K562 (cell line): ENCODE results near the gene BCAS1. TPM values are rescaled to one million over a fixed set of nuclear protein-coding genes. Genes with fewer than 3 reads are reported as not detected.

Source experiments
- ATAC-seq: fragments of 200-7000 bp; cut with Tn5 transposase; 3 replicates; pipeline ENCODE4 v1.9.1; 2020; ENCODE audit warnings: moderate library complexity
- BruUV-seq: library from RNA; stranded (reverse); fragments of 400-500 nt; replicated peaks from 2 replicates; lab custom pipeline; 2021; lab: Mats Ljungman, UMichigan
- CTCF ChIA-PET: fragments of 300-600 bp; formaldehyde crosslinking; extraction: SDS; loops from one replicate; lab custom pipeline; 2021; ENCODE audit warnings: low intra/inter-chr PET ratio; lab: Yijun Ruan, JAX
- POLR2A ChIA-PET: fragments of 300-600, 350-650 bp; sonication (Branson Sonifier 250); formaldehyde crosslinking; extraction: SDS; loops from one replicate; lab custom pipeline; 2021; ENCODE audit warnings: antibody characterized with exemption, inconsistent platforms; lab: Yijun Ruan, JAX
- DNase-seq, 4 experiments: peaks; one replicate each; pipeline versions ENCODE4 v3.0.0 to v3.0.0-alpha.2; 2011 to 2018; ENCODE audit warnings: low spot score in 3 of 4, mixed read lengths in 3 of 4; ENCODE audit errors: extremely low read depth in 1 of 4
- FAIRE-seq: peaks from 2 replicates; lab custom pipeline; 2011; peaks lifted over from hg19 to GRCh38; lab: Jason Lieb, UNC
- H2AFZ ChIP-seq: 2 replicates; pipeline ENCODE4 v1.6.0; 2011; ENCODE audit warnings: low read depth, low read length, control low read depth, inconsistent platforms
- H3K27ac ChIP-seq: fragments of 200-600 bp; 3 replicates; pipeline ENCODE4 v1.8.0; 2011; ENCODE audit warnings: low read depth, mild to moderate bottlenecking, control low read depth, inconsistent platforms, low read length, moderate library complexity, mixed read lengths; ENCODE audit errors: extremely low read depth
- H3K27me3 ChIP-seq, 2 experiments: fragments of 300-600 bp in 1 of 2; 2 replicates in 1 of 2; 3 replicates in 1 of 2; pipeline versions ENCODE4 v1.6.0 to v1.8.0; 2011; ENCODE audit warnings: inconsistent platforms in 2 of 2, low read length in 2 of 2, mild to moderate bottlenecking in 1 of 2, mixed read lengths in 1 of 2, moderate library complexity in 1 of 2; ENCODE audit not compliant: control insufficient read depth in 2 of 2, insufficient read depth in 2 of 2
- H3K36me3 ChIP-seq: fragments of 300-600 bp; 3 replicates; pipeline ENCODE4 v1.8.0; 2011; ENCODE audit warnings: mild to moderate bottlenecking, low read length, inconsistent platforms; ENCODE audit not compliant: control insufficient read depth, insufficient read depth
- H3K4me1 ChIP-seq, 2 experiments: fragments of 200-600 bp in 1 of 2; replicated peaks in 1 of 2; 2 replicates in 1 of 2; 3 replicates in 1 of 2; pipeline versions ENCODE4 v1.5.1 to v1.8.0; 2011; ENCODE audit warnings: inconsistent platforms in 2 of 2, low read length in 2 of 2, mild to moderate bottlenecking in 1 of 2, mixed read lengths in 1 of 2, moderate library complexity in 1 of 2; ENCODE audit not compliant: control insufficient read depth in 2 of 2, insufficient read depth in 2 of 2
- H3K4me2 ChIP-seq: 2 replicates; pipeline ENCODE4 v1.6.1; 2011; ENCODE audit warnings: low read length, control low read depth, inconsistent platforms, mixed read lengths; ENCODE audit not compliant: insufficient read depth
- H3K4me3 ChIP-seq: fragments of 200-600 bp; sonication (generic), shearing (Covaris generic); 2 replicates; pipeline ENCODE4 v1.5.1; 2016; ENCODE audit warnings: control low read depth, inconsistent platforms
- H3K79me2 ChIP-seq: fragments of 200-600 bp; 3 replicates; pipeline ENCODE4 v1.8.0; 2011; ENCODE audit warnings: low read length, inconsistent platforms; ENCODE audit not compliant: control insufficient read depth, insufficient read depth
- H3K9ac ChIP-seq, 2 experiments: 2 replicates each; pipeline versions ENCODE4 v1.6.0 to v1.6.1; 2011; ENCODE audit warnings: low read depth in 2 of 2, low read length in 2 of 2, control low read depth in 1 of 2, inconsistent platforms in 1 of 2, mild to moderate bottlenecking in 1 of 2, mixed read lengths in 1 of 2; ENCODE audit not compliant: insufficient read depth in 1 of 2
- H3K9me1 ChIP-seq: one replicate; pipeline ENCODE4 v1.6.0; 2011; ENCODE audit warnings: inconsistent platforms, mild to moderate bottlenecking, low read length, moderate library complexity; ENCODE audit not compliant: control insufficient read depth, insufficient read depth
- H3K9me3 ChIP-seq: replicated peaks from 2 replicates; pipeline ENCODE4 v1.5.1; 2011; ENCODE audit warnings: low read depth, low read length, inconsistent platforms; ENCODE audit not compliant: control insufficient read depth, insufficient read depth
- H4K20me1 ChIP-seq: replicated peaks from 2 replicates; pipeline ENCODE4 v1.6.1; 2011; ENCODE audit warnings: low read length, inconsistent platforms, mixed read lengths; ENCODE audit not compliant: control insufficient read depth, insufficient read depth
- CBX2 ChIP-seq: fragments of 200-600 bp; sonication (generic); IDR thresholded peaks from one replicate; pipeline ENCODE4 v1.6.1; 2012; ENCODE audit warnings: mild to moderate bottlenecking, low read length, inconsistent platforms; ENCODE audit not compliant: insufficient read depth, poor library complexity, severe bottlenecking
- ELF2 ChIP-seq: fragments of 250-450 bp; sonication (Bioruptor Pico); IDR thresholded peaks from 2 replicates; pipeline ENCODE4 v1.5.0; 2021; ENCODE audit warnings: mild to moderate bottlenecking
- EWSR1 ChIP-seq: fragments of 450-650 bp; IDR thresholded peaks from 2 replicates; pipeline ENCODE4 v1.6.1; 2018; ENCODE audit warnings: borderline replicate concordance, mild to moderate bottlenecking, low read depth, moderate library complexity; ENCODE audit not compliant: partially characterized antibody
- HMBOX1 ChIP-seq: sonication (generic); IDR thresholded peaks from 2 replicates; pipeline ENCODE4 v1.6.1; 2016
- MEF2D ChIP-seq: conservative IDR thresholded peaks from 2 replicates; pipeline ENCODE4 v1.6.1; 2016; ENCODE audit warnings: low read depth, missing genetic modification characterization, missing compliant biosample characterization
- NFATC3 ChIP-seq: fragments of 450-650 bp; IDR thresholded peaks from 2 replicates; pipeline ENCODE4 v1.6.1; 2017; ENCODE audit warnings: mild to moderate bottlenecking
- NR2C1 ChIP-seq, 2 experiments: fragments of 450-650 bp; IDR thresholded peaks; 2 replicates each; pipeline ENCODE4 v1.6.1; 2017; ENCODE audit warnings: mild to moderate bottlenecking in 2 of 2, antibody characterized with exemption in 1 of 2, inconsistent platforms in 1 of 2, missing compliant biosample characterization in 1 of 2, missing genetic modification characterization in 1 of 2
- PKNOX1 ChIP-seq: fragments of 450-650 bp; IDR thresholded peaks from 2 replicates; pipeline ENCODE4 v1.6.1; 2016
- STAT5A ChIP-seq: IDR thresholded peaks from 2 replicates; pipeline ENCODE4 v1.6.1; 2012; ENCODE audit warnings: low read length, inconsistent platforms, borderline replicate concordance
- ZBTB11 ChIP-seq, 3 experiments: fragments of 200-800 bp in 1 of 3; fragments of 250-450 bp in 1 of 3; fragments of 450-650 bp in 1 of 3; sonication (Bioruptor Pico) in 1 of 3; sonication (Bioruptor generic) in 1 of 3; formaldehyde crosslinking in 1 of 3; IDR thresholded peaks; 2 replicates each; pipeline versions ENCODE4 v1.6.1 to v1.8.0; 2016 to 2022; ENCODE audit warnings: mild to moderate bottlenecking in 2 of 3, missing genetic modification characterization in 2 of 3, missing compliant biosample characterization in 1 of 3, moderate library complexity in 1 of 3
- WGBS: fragments of 100-300 bp; shearing (Covaris generic); methylation state at CpG from one replicate; pipeline ENCODE4 v1.1.6; 2016; ENCODE audit warnings: low coverage, mixed read lengths; ENCODE audit not compliant: insufficient coverage; ENCODE audit errors: missing lambda C conversion rate; 5-methylcytosine and 5-hydroxymethylcytosine counted together
- in situ Hi-C: fragments of 300-500 bp; cut with MboI; formaldehyde crosslinking; loops from 4 replicates; pipeline ENCODE4 v1.15.0; 2018; ENCODE audit warnings: inconsistent platforms, mixed read lengths
- intact Hi-C: fragments of 100-400 bp; cut with micrococcal nuclease; formaldehyde crosslinking; loops from 2 replicates; pipeline ENCODE4 v1.14.2; 2022
- polyA plus RNA-seq, 8 experiments: library from polyadenylated mRNA; depleted of rRNA in 4 of 8; stranded (reverse) in 5 of 8; unstranded in 3 of 8; fragments of >200 nt; fragmentation: Nextera tagmentation in 2 of 8; fragmentation: Illumina TruSeq in 1 of 8; extraction: Ambion mirVana in 2 of 8; extraction: Trizol in 1 of 8; gene quantifications; 2 replicates each; pipeline versions ENCODE4 v1.2.1 to v1.2.3, GENCODE V29; 2011 to 2014; ENCODE audit warnings: inconsistent platforms in 1 of 8, missing spikeins in 1 of 8
- total RNA-seq, 7 experiments: library from RNA; depleted of rRNA in 6 of 7; stranded (reverse); fragments of >200 nt in 6 of 7; fragmentation: Illumina TruSeq in 2 of 7; extraction: Trizol in 2 of 7; gene quantifications; 2 replicates each; pipeline versions ENCODE4 v1.2.1 to v1.2.3, GENCODE V29; 2011 to 2021; ENCODE audit warnings: low replicate concordance in 1 of 7

BCAS1 gene
- total and polyA plus RNA-seq, 9 of the 15 experiments (the other 6 are each of a cell fraction or from before 2014, with no cell fraction given), result 0.18 to 2.3 (median 0.93) TPM

- CTCF ChIA-PET, result no interaction called here
- TF ChIP-seq STAT5A (no peak), MEF2D (no peak), EWSR1 (no peak), NR2C1 (IDR thresholded peaks at IDR 0.05) (no peak), NR2C1 (tag; IDR thresholded peaks at IDR 0.05) (no peak), HMBOX1 (no peak), ZBTB11 (CRISPR knock-in tag; IDR thresholded peaks at IDR 0.05) (no peak; a peak in 2 of 6 replicates), CBX2 (no peak), NFATC3 (no peak), PKNOX1 (no peak), ELF2 (CRISPR knock-in tag) (no peak)
- H3K79me2 ChIP-seq, result no peaks in the 10 kb centered on the region
- POLR2A ChIA-PET, result interaction anchor here (0.5 kb wide), 1 partner anchor 9 kb away, joined by 3 read pairs; no protein-coding TSS in a partner anchor
- H3K27me3 ChIP-seq, result peaks cover 0 to 2% of the 10 kb centered on the region in 2 experiments; a peak in 2 of 5 replicates
- H3K4me1 ChIP-seq, result no peaks in the 10 kb centered on the region
- H3K9me3 ChIP-seq, result no peaks in the 10 kb centered on the region
- H3K9ac ChIP-seq, result no peak overlapping the region
- no peak for DNase-seq
- WGBS, result 6% methylated on average over 9 of the region's 9 CpGs
- no peak for ATAC-seq
- no peaks in the 10 kb centered on the region for H3K36me3 ChIP-seq
- H3K9me1 ChIP-seq, result no peaks in the 10 kb centered on the region
- in situ Hi-C loops (loop anchor here (10.0 kb wide), 1 partner anchor 551 kb away; no protein-coding TSS in a partner anchor), intact Hi-C loops (no loop called here)
- BruUV-seq, result no TSS peak
- H3K4me2 ChIP-seq, result no peak overlapping the region
- H2AFZ ChIP-seq, result no peak overlapping the region
- no peak overlapping the region for H3K4me3 ChIP-seq
- FAIRE-seq, result no peak
- no peaks in the 10 kb centered on the region for H4K20me1 ChIP-seq
- no peak overlapping the region for H3K27ac ChIP-seq
Observed at GRCh38 chr20:54093423-54094267, 23.3 kb upstream of the BCAS1 start.
